DOHH2 (cell line): Measurements from ENCODE around the gene DBI.
"Not testable (repeated sequence)": the region's sequence is repeated elsewhere in the genome, so short reads cannot be mapped to it uniquely, and the experiment has no call there.

Source experiments
- H3F3A ChIP-seq: fragments of 200-600 bp; sonication (generic), shearing (Covaris generic); 2 replicates; pipeline ENCODE4 v1.6.0; 2016; ENCODE audit warnings: antibody characterized with exemption, mild to moderate bottlenecking; ENCODE audit not compliant: control insufficient read depth, insufficient read depth
- H3K27ac ChIP-seq: fragments of 200-600 bp; sonication (generic); 2 replicates; pipeline ENCODE4 v1.5.1; 2014; ENCODE audit warnings: low read depth, mild to moderate bottlenecking, low read length, moderate library complexity
- H3K27me3 ChIP-seq: fragments of 200-600 bp; sonication (generic); 2 replicates; pipeline ENCODE4 v1.6.1; 2014; ENCODE audit warnings: mild to moderate bottlenecking, low read length, mixed read lengths; ENCODE audit not compliant: control insufficient read depth
- H3K36me3 ChIP-seq: fragments of 200-600 bp; sonication (generic); 2 replicates; pipeline ENCODE4 v1.6.1; 2014; ENCODE audit warnings: mild to moderate bottlenecking, low read length, moderate library complexity, mixed read lengths; ENCODE audit not compliant: control insufficient read depth
- H3K4me1 ChIP-seq: fragments of 200-600 bp; sonication (generic); 2 replicates; pipeline ENCODE4 v1.6.1; 2014; ENCODE audit warnings: mild to moderate bottlenecking, low read length, mixed read lengths; ENCODE audit not compliant: control insufficient read depth
- H3K4me2 ChIP-seq: fragments of 200-600 bp; sonication (generic); 2 replicates; pipeline ENCODE4 v1.6.0; 2014; ENCODE audit warnings: mild to moderate bottlenecking, low read length, moderate library complexity
- H3K4me3 ChIP-seq: fragments of 200-600 bp; sonication (generic); 2 replicates; pipeline ENCODE4 v1.5.1; 2014; ENCODE audit warnings: mild to moderate bottlenecking, low read length, mixed read lengths
- H3K79me2 ChIP-seq: fragments of 200-600 bp; sonication (generic); 2 replicates; pipeline ENCODE4 v1.6.1; 2014; ENCODE audit warnings: mild to moderate bottlenecking, low read length, mixed read lengths; ENCODE audit not compliant: control insufficient read depth
- H3K9me2 ChIP-seq: fragments of 200-600 bp; sonication (generic); replicated peaks from 2 replicates; pipeline ENCODE4 v1.6.1; 2014; ENCODE audit warnings: mild to moderate bottlenecking, low read length, mixed read lengths; ENCODE audit not compliant: control insufficient read depth
- H3K9me3 ChIP-seq: fragments of 200-600 bp; sonication (generic); 2 replicates; pipeline ENCODE4 v1.6.1; 2014; ENCODE audit warnings: antibody characterized with exemption, low read length, mixed read lengths; ENCODE audit not compliant: control insufficient read depth, insufficient read depth
- H4K20me1 ChIP-seq: fragments of 200-600 bp; sonication (generic); 2 replicates; pipeline ENCODE4 v1.6.0; 2014; ENCODE audit warnings: low read depth, mild to moderate bottlenecking, antibody characterized with exemption, low read length, moderate library complexity; ENCODE audit not compliant: control insufficient read depth, insufficient read depth
- EZH2phosphoT487 ChIP-seq: fragments of 200-600 bp; sonication (generic); IDR thresholded peaks from 2 replicates; pipeline ENCODE4 v1.6.1; 2017; ENCODE audit warnings: borderline replicate concordance, mild to moderate bottlenecking, antibody characterized with exemption, low read length, moderate library complexity, mixed read lengths
- TF ChIP-seq, protein P1 (sequence below): fragments of 200-600 bp; sonication (generic); IDR thresholded peaks from one replicate; pipeline ENCODE4 v1.5.1; 2014; ENCODE audit warnings: antibody characterized with exemption, mild to moderate bottlenecking, low read depth, low read length; ENCODE audit not compliant: poor library complexity, severe bottlenecking

DBI gene

DNA sequence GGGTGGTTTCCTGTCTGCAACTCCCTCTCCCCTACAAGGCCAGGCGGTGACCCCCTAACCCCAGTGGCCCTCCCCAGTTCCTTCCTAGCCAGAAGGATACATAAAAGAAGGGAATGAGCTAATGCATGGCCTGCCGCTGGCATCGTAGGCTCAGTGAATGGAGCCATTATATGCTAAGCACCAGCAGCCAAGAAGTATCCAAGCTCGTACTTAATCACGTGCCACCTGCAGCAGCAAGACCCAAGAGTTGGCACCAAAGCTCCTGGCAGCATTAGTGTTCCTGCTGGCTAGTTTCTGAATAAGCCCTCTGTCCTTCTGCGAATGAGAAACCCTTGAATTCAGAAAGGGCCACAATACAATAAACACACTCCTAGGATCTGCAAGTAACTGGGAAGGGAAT is 4.3 kb downstream of the DBI start:
- Histone ChIP-seq H3F3A (no peaks in the 10 kb centered on the region), H3K27ac (no peak overlapping the region), H3K4me3 (no peak overlapping the region), H4K20me1 (peaks cover 23% of the 10 kb centered on the region), H3K79me2 (peaks cover 39% of the 10 kb centered on the region), H3K4me1 (peaks cover 21% of the 10 kb centered on the region), H3K36me3 (peaks cover 75% of the 10 kb centered on the region), H3K9me2 (no peaks in the 10 kb centered on the region), H3K4me2 (no peak overlapping the region), H3K27me3 (no peaks in the 10 kb centered on the region), H3K9me3 (no peaks in the 10 kb centered on the region)
- TF ChIP-seq, protein P1, sequence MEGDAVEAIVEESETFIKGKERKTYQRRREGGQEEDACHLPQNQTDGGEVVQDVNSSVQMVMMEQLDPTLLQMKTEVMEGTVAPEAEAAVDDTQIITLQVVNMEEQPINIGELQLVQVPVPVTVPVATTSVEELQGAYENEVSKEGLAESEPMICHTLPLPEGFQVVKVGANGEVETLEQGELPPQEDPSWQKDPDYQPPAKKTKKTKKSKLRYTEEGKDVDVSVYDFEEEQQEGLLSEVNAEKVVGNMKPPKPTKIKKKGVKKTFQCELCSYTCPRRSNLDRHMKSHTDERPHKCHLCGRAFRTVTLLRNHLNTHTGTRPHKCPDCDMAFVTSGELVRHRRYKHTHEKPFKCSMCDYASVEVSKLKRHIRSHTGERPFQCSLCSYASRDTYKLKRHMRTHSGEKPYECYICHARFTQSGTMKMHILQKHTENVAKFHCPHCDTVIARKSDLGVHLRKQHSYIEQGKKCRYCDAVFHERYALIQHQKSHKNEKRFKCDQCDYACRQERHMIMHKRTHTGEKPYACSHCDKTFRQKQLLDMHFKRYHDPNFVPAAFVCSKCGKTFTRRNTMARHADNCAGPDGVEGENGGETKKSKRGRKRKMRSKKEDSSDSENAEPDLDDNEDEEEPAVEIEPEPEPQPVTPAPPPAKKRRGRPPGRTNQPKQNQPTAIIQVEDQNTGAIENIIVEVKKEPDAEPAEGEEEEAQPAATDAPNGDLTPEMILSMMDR: no peak
- TF ChIP-seq EZH2phosphoT487: no peak

DNA sequence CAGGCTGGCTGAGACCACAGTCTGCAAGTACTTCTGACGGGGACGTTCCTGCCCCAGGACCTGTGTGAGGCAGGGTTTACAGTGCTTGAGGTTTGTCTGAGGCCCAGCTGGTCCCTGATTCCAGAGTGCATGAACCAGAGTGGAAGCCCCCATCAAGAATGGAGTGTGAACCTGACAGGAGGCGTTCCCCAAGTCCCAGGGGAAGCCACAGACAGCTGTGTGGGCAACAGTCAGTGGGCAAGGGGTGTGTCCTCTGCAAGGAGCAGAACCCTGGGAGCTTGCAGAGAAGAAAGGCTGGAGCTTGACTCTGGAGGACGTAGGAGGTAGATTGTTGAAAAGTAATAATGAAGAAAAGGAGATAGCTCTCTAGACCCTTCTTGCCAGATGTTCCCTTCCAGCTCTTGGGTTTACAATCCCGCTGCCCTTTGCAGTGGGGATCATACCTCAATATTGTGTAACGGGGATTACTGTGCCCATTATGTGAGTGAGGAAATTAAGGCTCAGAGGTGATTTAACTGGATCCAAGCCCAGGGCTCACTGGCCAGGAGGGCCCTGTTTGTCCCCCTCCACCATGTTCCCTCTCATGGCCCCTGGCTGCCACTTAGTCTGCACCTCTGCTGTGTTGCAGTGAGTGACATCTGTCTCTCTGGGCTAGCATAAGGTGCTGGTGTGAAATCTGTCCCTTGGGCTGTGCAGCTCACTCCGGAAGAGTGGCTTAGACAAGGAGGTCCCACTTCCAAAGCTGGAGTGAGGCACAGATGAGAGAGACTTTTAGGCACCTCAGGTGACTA is 6.2 kb downstream of the DBI start:
- no peaks in the 10 kb centered on the region for H3F3A ChIP-seq
- no peak overlapping the region for H3K27ac ChIP-seq
- H3K4me2 ChIP-seq: no peak overlapping the region
- no peak overlapping the region for H3K4me3 ChIP-seq
- H3K9me3 ChIP-seq: no peaks in the 10 kb centered on the region
- H4K20me1 ChIP-seq: peaks cover 17% of the 10 kb centered on the region
- peaks cover 26% of the 10 kb centered on the region for H3K4me1 ChIP-seq
- peaks cover 23% of the 10 kb centered on the region for H3K79me2 ChIP-seq
- H3K36me3 ChIP-seq: peaks cover 61% of the 10 kb centered on the region
- TF ChIP-seq, protein P1: no peak
- no peak for TF ChIP-seq EZH2phosphoT487
- no peaks in the 10 kb centered on the region for H3K9me2 ChIP-seq
- H3K27me3 ChIP-seq: no peaks in the 10 kb centered on the region

DNA sequence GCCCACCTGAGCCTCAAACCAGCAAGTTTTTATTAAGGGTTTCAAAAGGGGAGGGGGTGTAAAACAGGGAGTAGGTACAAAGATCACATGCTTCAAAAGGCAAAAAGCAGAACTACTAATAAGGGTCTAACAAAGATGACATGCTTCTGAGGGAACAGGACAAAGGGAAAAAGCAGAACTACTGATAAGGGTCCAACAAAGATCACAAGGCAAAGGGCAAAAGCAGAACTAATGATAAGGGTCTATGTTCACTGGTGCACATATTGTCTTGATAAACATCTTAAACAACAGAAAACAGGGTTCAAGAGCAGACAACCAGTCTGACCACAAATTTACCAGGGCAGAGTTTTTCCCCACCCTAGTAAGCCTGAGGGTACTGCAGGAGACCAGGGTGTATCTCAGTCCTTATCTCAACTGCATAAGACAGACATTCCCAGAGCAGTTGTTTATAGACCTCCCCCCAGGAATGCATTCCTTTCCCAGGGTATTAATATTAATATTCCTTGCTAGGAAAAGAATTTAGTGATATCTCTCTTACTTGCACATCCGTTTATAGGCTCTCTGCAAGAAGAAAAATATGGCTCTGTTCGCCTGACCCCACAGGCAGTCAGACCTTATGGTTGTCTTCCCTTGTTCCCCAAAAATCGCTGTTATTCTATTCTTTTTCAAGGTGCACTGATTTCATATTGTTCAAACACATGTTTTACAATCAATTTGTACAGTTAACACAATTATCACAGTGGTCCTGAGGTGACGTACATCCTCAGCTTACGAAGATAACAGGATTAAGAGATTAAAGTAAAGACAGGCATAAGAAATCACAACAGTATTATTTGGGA is 7.3 kb downstream of the DBI start:
- H3K4me1 ChIP-seq: peaks cover 14% of the 10 kb centered on the region
- H3K9me2 ChIP-seq, H3F3A ChIP-seq, H3K27ac ChIP-seq, H4K20me1 ChIP-seq, H3K4me2 ChIP-seq, H3K9me3 ChIP-seq, H3K27me3 ChIP-seq, H3K4me3 ChIP-seq: not testable (repeated sequence)
- H3K36me3 ChIP-seq: peaks cover 50% of the 10 kb centered on the region
- H3K79me2 ChIP-seq: peaks cover 11% of the 10 kb centered on the region

DNA sequence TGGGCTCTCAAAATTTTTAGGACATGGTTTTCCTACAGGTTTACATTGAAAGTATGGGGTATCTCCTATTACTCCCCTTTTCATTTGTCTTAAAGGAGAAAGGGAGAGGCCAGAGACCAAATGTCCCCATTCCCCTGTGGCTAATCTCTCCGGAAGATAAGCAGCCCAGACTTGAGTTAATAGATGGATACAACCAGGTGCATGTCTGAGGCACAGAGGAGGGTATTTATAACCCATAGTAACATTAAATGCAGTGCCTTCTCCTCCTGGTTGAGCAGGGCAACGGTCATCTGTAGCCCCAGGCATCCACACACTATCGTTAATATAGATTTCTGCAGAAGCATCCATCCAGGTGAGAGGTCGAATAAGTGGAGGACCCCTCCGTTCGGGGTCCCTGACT is 9.6 kb downstream of the DBI start:
- not testable (repeated sequence) for H4K20me1 ChIP-seq, H3K9me2 ChIP-seq, H3K27me3 ChIP-seq, H3K27ac ChIP-seq, H3F3A ChIP-seq, H3K79me2 ChIP-seq, H3K4me3 ChIP-seq, H3K9me3 ChIP-seq, H3K4me2 ChIP-seq
- H3K4me1 ChIP-seq: peaks cover 13% of the 10 kb centered on the region
- peaks cover 27% of the 10 kb centered on the region for H3K36me3 ChIP-seq
